ENCODE measurements around the gene CHD2. TPM values are rescaled to one million over a fixed set of nuclear protein-coding genes. Genes with fewer than 3 reads are reported as not detected.
A peak's percentile ranks its signal among the peaks of the same experiment; 100 is the strongest.

Gene CHD2
- total RNA-seq, 4 donors from 2014 or later: 26.9 to 55.5 (median 33.7) TPM

DNA sequence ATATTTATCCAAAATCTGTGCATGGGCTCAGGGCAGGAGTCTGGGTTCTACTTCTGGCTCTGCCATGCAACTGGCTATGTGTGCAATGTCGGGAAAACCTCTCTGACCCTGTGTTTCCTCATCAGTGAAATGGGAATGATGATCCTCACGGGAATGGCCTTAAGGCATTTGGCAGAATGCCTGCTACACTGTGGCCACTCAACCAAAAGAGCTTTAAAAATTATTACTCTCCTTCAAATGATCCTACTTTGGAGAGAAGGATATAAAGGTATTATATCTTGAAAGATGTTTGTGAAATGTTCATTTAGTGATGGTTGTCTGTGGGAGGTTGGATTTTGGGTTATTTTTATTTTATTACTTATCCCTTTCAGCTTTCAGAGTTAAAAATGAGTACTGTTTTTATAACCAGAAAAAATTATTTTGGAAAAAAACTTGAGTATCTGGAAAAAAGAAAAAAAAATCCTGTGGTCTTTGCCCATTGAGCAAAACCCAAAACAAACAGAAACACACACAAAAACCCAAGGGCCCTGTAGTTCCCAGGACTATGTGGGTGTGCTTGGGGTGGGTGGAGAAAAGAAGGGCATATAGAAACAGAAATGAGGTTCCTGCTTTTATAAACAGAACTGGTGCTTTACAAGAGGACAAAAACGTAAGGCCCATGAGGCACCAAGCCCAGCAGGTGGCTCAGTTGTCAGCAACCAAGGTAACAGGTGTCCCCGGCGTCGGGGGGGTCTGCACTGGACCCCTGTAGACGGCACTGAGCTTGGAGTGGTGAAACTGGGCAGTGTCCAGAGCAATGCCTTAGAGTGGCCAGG is 166.9 kb downstream of the CHD2 start:
- no peak for ATAC-seq

GRCh38 chr15:93067649-93068085 is 167.5 kb downstream of the CHD2 start:
- TF ChIP-seq CTCF (IDR thresholded peaks at IDR 0.05 in 4 of 5, conservative IDR thresholded peaks at IDR 0.05 in 1 of 5): no peak
- peak; percentile 31 to 32 for TF ChIP-seq POLR2A (IDR thresholded peaks at IDR 0.05)
- H3K27me3 ChIP-seq: no peaks in the 10 kb centered on the region

More for the DNA sequence above, 166.9 kb downstream of the CHD2 start:
- intact Hi-C loops (cut with DNase I; ENCODE audit: low total_unique reads) (loop anchor here (2.0 to 5.0 kb wide), 2 partner anchors 38 to 160 kb away; no protein-coding TSS in a partner anchor), in situ Hi-C loops (cut with MboI; ENCODE audit: low sequenced_read_pairs in 4 of 4) (loop anchor here in 2 of 4 donors (10.0 to 25.0 kb wide), 2 partner anchors 262 to 920 kb away; no protein-coding TSS in a partner anchor)
- H3K27me3 ChIP-seq: no peaks in the 10 kb centered on the region
- no peaks in the 10 kb centered on the region for H3K9me3 ChIP-seq
- H3K4me1 ChIP-seq: peaks cover 89 to 96% of the 10 kb centered on the region in 2 donors
- DNase-seq: peak in 1 of 2 donors; percentile 46
- no peaks in the 10 kb centered on the region for H3K36me3 ChIP-seq
- peak overlapping the region in 2 of 4 donors; percentile 15 to 19 for H3K4me3 ChIP-seq
- H3K27ac ChIP-seq: peak overlapping the region; percentile 94 to 98 (median 96)
- TF ChIP-seq POLR2A (IDR thresholded peaks at IDR 0.05) (no peak), CTCF (IDR thresholded peaks at IDR 0.05 in 4 of 5, conservative IDR thresholded peaks at IDR 0.05 in 1 of 5) (no peak)

GRCh38 chr15:93068581-93069199 is 168.6 kb downstream of the CHD2 start:
- H3K4me3 ChIP-seq: peak overlapping the region; percentile 17 to 93 (median 72)
- H3K4me1 ChIP-seq: peaks cover 80 to 87% of the 10 kb centered on the region in 2 donors
- ATAC-seq (peak; percentile 63 to 68), DNase-seq (peak in 1 of 2 donors; percentile 45)
- no peaks in the 10 kb centered on the region for H3K36me3 ChIP-seq
- TF ChIP-seq CTCF (IDR thresholded peaks at IDR 0.05 in 4 of 5, conservative IDR thresholded peaks at IDR 0.05 in 1 of 5): no peak
- peak; percentile 61 to 79 for TF ChIP-seq POLR2A (IDR thresholded peaks at IDR 0.05)
- peak overlapping the region; percentile 94 to 98 (median 96) for H3K27ac ChIP-seq
- intact Hi-C loops (cut with DNase I; ENCODE audit: low total_unique reads) (loop anchor here (5.0 kb wide), 1 partner anchor 161 kb away; no protein-coding TSS in a partner anchor), in situ Hi-C loops (cut with MboI; ENCODE audit: low sequenced_read_pairs in 4 of 4) (loop anchor here in 2 of 4 donors (10.0 to 25.0 kb wide), 2 partner anchors 264 to 919 kb away; no protein-coding TSS in a partner anchor)
- H3K27me3 ChIP-seq: no peaks in the 10 kb centered on the region
- H3K9me3 ChIP-seq: no peaks in the 10 kb centered on the region

More at GRCh38 chr15:93067649-93068085, 167.5 kb downstream of the CHD2 start:
- in situ Hi-C loops (cut with MboI; ENCODE audit: low sequenced_read_pairs in 4 of 4) (loop anchor here in 2 of 4 donors (10.0 to 25.0 kb wide), 2 partner anchors 263 to 920 kb away; no protein-coding TSS in a partner anchor), intact Hi-C loops (cut with DNase I; ENCODE audit: low total_unique reads) (loop anchor here (2.0 to 5.0 kb wide), 2 partner anchors 39 to 160 kb away; no protein-coding TSS in a partner anchor)
- Histone ChIP-seq H3K36me3 (no peaks in the 10 kb centered on the region), H3K27ac (peak overlapping the region; percentile 94 to 98 (median 96)), H3K4me1 (peaks cover 83 to 92% of the 10 kb centered on the region in 2 donors), H3K4me3 (peak overlapping the region in 1 of 4 donors; percentile 19), H3K9me3 (no peaks in the 10 kb centered on the region)
- peak; percentile 34 to 50 for ATAC-seq
- DNase-seq: peak; percentile 71 to 86

- DNase-seq (no peak), ATAC-seq (no peak)
- H3K9me3 ChIP-seq: no peaks in the 10 kb centered on the region
- H3K4me1 ChIP-seq: peaks cover 78 to 87% of the 10 kb centered on the region in 2 donors
- no peaks in the 10 kb centered on the region for H3K27me3 ChIP-seq
- TF ChIP-seq CTCF (IDR thresholded peaks at IDR 0.05 in 4 of 5, conservative IDR thresholded peaks at IDR 0.05 in 1 of 5) (no peak), POLR2A (IDR thresholded peaks at IDR 0.05) (peak in 1 of 2 donors; percentile 23)
- peak overlapping the region; percentile 64 to 93 (median 74) for H3K4me3 ChIP-seq
- in situ Hi-C loops (cut with MboI; ENCODE audit: low sequenced_read_pairs in 4 of 4): loop anchor here in 1 of 4 donors (25.0 kb wide), 1 partner anchor 917 kb away; no protein-coding TSS in a partner anchor
- intact Hi-C loops (cut with DNase I; ENCODE audit: low total_unique reads): loop anchor here (2.0 to 5.0 kb wide), 2 partner anchors 148 to 261 kb away; no protein-coding TSS in a partner anchor
- H3K36me3 ChIP-seq: no peaks in the 10 kb centered on the region
- peak overlapping the region; percentile 94 to 98 (median 96) for H3K27ac ChIP-seq
Measured at GRCh38 chr15:93070132-93070531, 170.0 kb downstream of the CHD2 start.
